Measurements from ENCODE around the gene STAT2.

Gene STAT2

GRCh38 chr12:56341616-56342015, 18.3 kb downstream of the STAT2 start:
- DNase-seq = no peak
- Histone ChIP-seq H3K79me1 (replicated peaks; ENCODE audit: low read length, poor library complexity, severe bottlenecking) (peaks cover 5% of the 10 kb centered on the region), H2BK120ac (ENCODE audit: low read depth, low read length) (no peak overlapping the region), H3K4ac (ENCODE audit: low read depth in 1 of 2, low read length in 2 of 2) (no peak overlapping the region), H2AK5ac (ENCODE audit: low read length, severe bottlenecking) (no peak overlapping the region), H2BK12ac (ENCODE audit: low read length in 2 of 2) (no peak overlapping the region), H3K4me3 (ENCODE audit: insufficient read depth in 1 of 2, low read depth in 1 of 2, low read length in 2 of 2) (no peak overlapping the region), H3K4me2 (ENCODE audit: low read length, poor library complexity, severe bottlenecking) (no peak overlapping the region), H3K14ac (ENCODE audit: low read length in 2 of 2) (no peak overlapping the region), H3K9me3 (ENCODE audit: control insufficient read depth, low read length) (no peaks in the 10 kb centered on the region), H3K27ac (ENCODE audit: low read length, poor library complexity, severe bottlenecking) (no peak overlapping the region), H4K91ac (ENCODE audit: low read length) (no peak overlapping the region), H2BK15ac (ENCODE audit: low read depth, poor library complexity, severe bottlenecking) (no peak overlapping the region), H3K23ac (ENCODE audit: low read length in 2 of 2) (no peak overlapping the region), H4K8ac (ENCODE audit: low read length) (no peak overlapping the region), H3K27me3 (ENCODE audit: control insufficient read depth in 1 of 2, insufficient read depth in 1 of 2, low read length in 2 of 2) (no peaks in the 10 kb centered on the region), H3K9ac (ENCODE audit: low read length) (no peak overlapping the region), H2BK5ac (ENCODE audit: low read depth, low read length, poor library complexity, severe bottlenecking) (no peak overlapping the region), H3K4me1 (ENCODE audit: control insufficient read depth, insufficient read depth, low read depth, low read length) (peaks cover 5% of the 10 kb centered on the region), H2AFZ (ENCODE audit: low read depth, low read length) (no peak overlapping the region), H3K18ac (ENCODE audit: low read depth in 1 of 2, low read length in 2 of 2) (no peak overlapping the region), H3K36me3 (ENCODE audit: control insufficient read depth in 1 of 2, insufficient read depth in 2 of 2, low read depth in 1 of 2, low read length in 2 of 2) (peaks cover 38 to 51% of the 10 kb centered on the region in 2 experiments)
- WGBS = no CpG with 5 or more reads among the region's 1 CpG

DNA sequence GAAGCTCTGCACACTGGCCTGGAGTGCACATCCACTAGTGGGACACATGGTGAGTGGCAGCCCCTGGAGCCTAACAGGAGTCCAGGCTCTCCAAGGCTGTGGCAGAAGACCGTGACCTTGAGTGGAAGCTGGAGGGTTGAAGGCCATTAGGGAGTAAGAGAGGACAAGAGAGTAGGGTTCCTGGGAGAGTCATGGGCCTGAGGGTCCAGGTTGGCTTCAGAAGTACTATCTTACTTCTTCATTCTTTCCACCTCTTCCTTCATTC, 20.8 kb downstream of the STAT2 start:
- no peak overlapping the region for H3K4me2 ChIP-seq (ENCODE audit: low read length, poor library complexity, severe bottlenecking)
- no peak overlapping the region for H2BK5ac ChIP-seq (ENCODE audit: low read depth, low read length, poor library complexity, severe bottlenecking)
- no peak overlapping the region for H4K8ac ChIP-seq (ENCODE audit: low read length)
- H4K91ac ChIP-seq (ENCODE audit: low read length) = no peak overlapping the region
- H3K4me3 ChIP-seq (ENCODE audit: insufficient read depth in 1 of 2, low read depth in 1 of 2, low read length in 2 of 2) = no peak overlapping the region
- no peak overlapping the region for H2AK5ac ChIP-seq (ENCODE audit: low read length, severe bottlenecking)
- no peak overlapping the region for H3K4ac ChIP-seq (ENCODE audit: low read depth in 1 of 2, low read length in 2 of 2)
- DNase-seq = no peak
- H3K23ac ChIP-seq (ENCODE audit: low read length in 2 of 2) = no peak overlapping the region
- H2BK12ac ChIP-seq (ENCODE audit: low read length in 2 of 2) = no peak overlapping the region
- peaks cover 5% of the 10 kb centered on the region for H3K79me1 ChIP-seq (replicated peaks; ENCODE audit: low read length, poor library complexity, severe bottlenecking)
- H2BK15ac ChIP-seq (ENCODE audit: low read depth, poor library complexity, severe bottlenecking) = peak overlapping the region; percentile 54
- H3K4me1 ChIP-seq (ENCODE audit: control insufficient read depth, insufficient read depth, low read depth, low read length) = peaks cover 5% of the 10 kb centered on the region
- no peak overlapping the region for H3K27ac ChIP-seq (ENCODE audit: low read length, poor library complexity, severe bottlenecking)
- H2BK120ac ChIP-seq (ENCODE audit: low read depth, low read length) = no peak overlapping the region
- H3K9me3 ChIP-seq (ENCODE audit: control insufficient read depth, low read length) = no peaks in the 10 kb centered on the region
- peaks cover 19 to 31% of the 10 kb centered on the region in 2 experiments for H3K36me3 ChIP-seq (ENCODE audit: control insufficient read depth in 1 of 2, insufficient read depth in 2 of 2, low read depth in 1 of 2, low read length in 2 of 2)
- no peak overlapping the region for H3K18ac ChIP-seq (ENCODE audit: low read depth in 1 of 2, low read length in 2 of 2)
- H3K27me3 ChIP-seq (ENCODE audit: control insufficient read depth in 1 of 2, insufficient read depth in 1 of 2, low read length in 2 of 2) = no peaks in the 10 kb centered on the region
- H2AFZ ChIP-seq (ENCODE audit: low read depth, low read length) = no peak overlapping the region
- no peak overlapping the region for H3K9ac ChIP-seq (ENCODE audit: low read length)
- WGBS = no CpG with 5 or more reads among the region's 1 CpG
- no peak overlapping the region for H3K14ac ChIP-seq (ENCODE audit: low read length in 2 of 2)

GRCh38 chr12:56338308-56339157, 21.4 kb downstream of the STAT2 start, which contains the start of gene IL23A:
Gene IL23A, plus strand, starts transcription at chr12:56338884. Its CDS starts 161 bp downstream, at chr12:56339045.
- peak; percentile 25 for DNase-seq
- no peak within 1 kb of the TSS for H3K27ac ChIP-seq (ENCODE audit: low read length, poor library complexity, severe bottlenecking)
- H2BK120ac ChIP-seq (ENCODE audit: low read depth, low read length) = no peak within 1 kb of the TSS
- peaks cover 2% of the 10 kb centered on the region for H3K79me1 ChIP-seq (replicated peaks; ENCODE audit: low read length, poor library complexity, severe bottlenecking)
- H3K27me3 ChIP-seq (ENCODE audit: control insufficient read depth in 1 of 2, insufficient read depth in 1 of 2, low read length in 2 of 2) = no peaks in the 10 kb centered on the region
- no peak within 1 kb of the TSS for H3K9ac ChIP-seq (ENCODE audit: low read length)
- H3K23ac ChIP-seq (ENCODE audit: low read length in 2 of 2) = no peak within 1 kb of the TSS
- no peak within 1 kb of the TSS for H2AFZ ChIP-seq (ENCODE audit: low read depth, low read length)
- no peak within 1 kb of the TSS for H2BK12ac ChIP-seq (ENCODE audit: low read length in 2 of 2)
- H4K91ac ChIP-seq (ENCODE audit: low read length) = no peak within 1 kb of the TSS
- no peaks in the 10 kb centered on the region for H3K9me3 ChIP-seq (ENCODE audit: control insufficient read depth, low read length)
- no peak within 1 kb of the TSS for H3K14ac ChIP-seq (ENCODE audit: low read length in 2 of 2)
- H3K4me1 ChIP-seq (ENCODE audit: control insufficient read depth, insufficient read depth, low read depth, low read length) = peaks cover 5% of the 10 kb centered on the region
- no peak within 1 kb of the TSS for H3K4ac ChIP-seq (ENCODE audit: low read depth in 1 of 2, low read length in 2 of 2)
- H3K36me3 ChIP-seq (ENCODE audit: control insufficient read depth in 1 of 2, insufficient read depth in 2 of 2, low read depth in 1 of 2, low read length in 2 of 2) = peaks cover 14 to 26% of the 10 kb centered on the region in 2 experiments
- WGBS = 52% methylated on average over 7 of the region's 9 CpGs
- H3K4me2 ChIP-seq (ENCODE audit: low read length, poor library complexity, severe bottlenecking) = no peak within 1 kb of the TSS
- H3K18ac ChIP-seq (ENCODE audit: low read depth in 1 of 2, low read length in 2 of 2) = no peak within 1 kb of the TSS
- no peak within 1 kb of the TSS for H4K8ac ChIP-seq (ENCODE audit: low read length)
- peak within 1 kb of the TSS; percentile 54 for H2BK15ac ChIP-seq (ENCODE audit: low read depth, poor library complexity, severe bottlenecking)
- no peak within 1 kb of the TSS for H3K4me3 ChIP-seq (ENCODE audit: insufficient read depth in 1 of 2, low read depth in 1 of 2, low read length in 2 of 2)
- H2AK5ac ChIP-seq (ENCODE audit: low read length, severe bottlenecking) = no peak within 1 kb of the TSS
- no peak within 1 kb of the TSS for H2BK5ac ChIP-seq (ENCODE audit: low read depth, low read length, poor library complexity, severe bottlenecking)

DNA sequence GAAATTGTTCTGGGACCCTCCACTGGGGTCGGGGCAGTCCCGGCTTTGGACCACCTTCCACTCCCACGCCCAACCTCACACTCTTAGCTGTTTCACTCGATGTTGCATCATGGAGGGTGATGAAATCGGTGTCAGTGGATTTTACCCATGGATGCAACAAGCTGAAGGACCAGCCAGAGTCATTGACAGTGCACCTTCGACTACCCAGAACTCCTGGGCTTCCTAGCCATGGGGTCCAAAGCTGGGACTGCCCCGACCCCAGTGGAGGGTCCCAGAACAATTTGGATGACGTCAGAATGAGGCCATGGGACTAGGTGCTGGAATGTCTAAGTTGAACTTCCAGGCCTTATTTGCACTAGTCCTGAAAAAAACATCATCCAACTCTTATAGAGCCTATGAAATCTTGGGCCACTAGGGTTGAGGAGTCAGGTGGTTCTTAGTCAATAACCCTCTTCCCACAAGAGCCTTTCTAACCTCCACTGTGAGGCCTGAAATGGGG, 22.1 kb downstream of the STAT2 start:
- H2BK12ac ChIP-seq (ENCODE audit: low read length in 2 of 2) = no peak overlapping the region
- no peak overlapping the region for H2AK5ac ChIP-seq (ENCODE audit: low read length, severe bottlenecking)
- no peak for DNase-seq
- no peak overlapping the region for H3K4me2 ChIP-seq (ENCODE audit: low read length, poor library complexity, severe bottlenecking)
- no peak overlapping the region for H2BK15ac ChIP-seq (ENCODE audit: low read depth, poor library complexity, severe bottlenecking)
- no peak overlapping the region for H3K27ac ChIP-seq (ENCODE audit: low read length, poor library complexity, severe bottlenecking)
- H3K18ac ChIP-seq (ENCODE audit: low read depth in 1 of 2, low read length in 2 of 2) = no peak overlapping the region
- H3K4me3 ChIP-seq (ENCODE audit: insufficient read depth in 1 of 2, low read depth in 1 of 2, low read length in 2 of 2) = no peak overlapping the region
- no peak overlapping the region for H4K8ac ChIP-seq (ENCODE audit: low read length)
- H3K4ac ChIP-seq (ENCODE audit: low read depth in 1 of 2, low read length in 2 of 2) = no peak overlapping the region
- H4K91ac ChIP-seq (ENCODE audit: low read length) = no peak overlapping the region
- peaks cover 4% of the 10 kb centered on the region for H3K79me1 ChIP-seq (replicated peaks; ENCODE audit: low read length, poor library complexity, severe bottlenecking)
- H3K27me3 ChIP-seq (ENCODE audit: control insufficient read depth in 1 of 2, insufficient read depth in 1 of 2, low read length in 2 of 2) = no peaks in the 10 kb centered on the region
- 89% methylated on average over 7 of the region's 8 CpGs for WGBS
- peaks cover 10% of the 10 kb centered on the region for H3K4me1 ChIP-seq (ENCODE audit: control insufficient read depth, insufficient read depth, low read depth, low read length)
- no peak overlapping the region for H2AFZ ChIP-seq (ENCODE audit: low read depth, low read length)
- H3K9ac ChIP-seq (ENCODE audit: low read length) = no peak overlapping the region
- H2BK5ac ChIP-seq (ENCODE audit: low read depth, low read length, poor library complexity, severe bottlenecking) = no peak overlapping the region
- H2BK120ac ChIP-seq (ENCODE audit: low read depth, low read length) = no peak overlapping the region
- H3K9me3 ChIP-seq (ENCODE audit: control insufficient read depth, low read length) = no peaks in the 10 kb centered on the region
- H3K23ac ChIP-seq (ENCODE audit: low read length in 2 of 2) = no peak overlapping the region
- peaks cover 7 to 18% of the 10 kb centered on the region in 2 experiments for H3K36me3 ChIP-seq (ENCODE audit: control insufficient read depth in 1 of 2, insufficient read depth in 2 of 2, low read depth in 1 of 2, low read length in 2 of 2)
- H3K14ac ChIP-seq (ENCODE audit: low read length in 2 of 2) = no peak overlapping the region
